GM19240 (cell line): Measurements from ENCODE around the gene CHRM2.

Experiments
- DNase-seq: peaks from one replicate; pipeline ENCODE4 v3.0.0; 2011; ENCODE audit warnings: low spot score; ENCODE audit not compliant: insufficient read length

Gene CHRM2

DNA sequence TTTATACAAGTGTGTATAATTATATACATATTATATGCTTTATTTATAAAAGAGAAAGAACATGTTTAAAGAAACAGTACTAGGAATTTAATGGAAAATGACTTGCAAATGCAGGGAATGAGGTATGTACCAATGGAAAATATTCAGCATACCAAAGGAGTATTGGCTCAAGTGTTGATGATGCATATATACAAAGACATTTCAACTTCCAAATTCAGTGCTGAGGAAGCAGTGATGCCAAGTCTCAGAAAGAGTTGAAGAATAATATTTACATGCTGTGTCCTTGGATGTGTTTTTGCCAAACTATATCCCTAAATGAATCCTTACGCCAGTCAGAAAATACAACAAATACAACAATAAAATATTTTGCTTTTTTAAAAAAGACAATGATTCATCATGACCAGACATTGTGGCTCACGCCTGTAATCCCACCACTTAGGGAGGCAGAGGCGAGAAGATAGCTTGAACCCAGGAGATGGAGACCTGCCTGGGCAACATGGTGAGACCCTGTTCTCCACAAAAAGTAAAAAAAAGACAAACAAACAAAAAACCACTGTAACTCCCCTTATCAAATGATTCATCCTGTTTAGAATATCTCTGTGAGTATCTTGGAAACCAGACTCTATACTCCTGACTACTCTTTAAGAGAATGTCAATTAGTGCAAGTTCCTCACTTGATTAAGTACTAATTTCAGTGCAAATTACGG is 157.2 kb downstream of the CHRM2 start:
- DNase-seq: no peak

DNA sequence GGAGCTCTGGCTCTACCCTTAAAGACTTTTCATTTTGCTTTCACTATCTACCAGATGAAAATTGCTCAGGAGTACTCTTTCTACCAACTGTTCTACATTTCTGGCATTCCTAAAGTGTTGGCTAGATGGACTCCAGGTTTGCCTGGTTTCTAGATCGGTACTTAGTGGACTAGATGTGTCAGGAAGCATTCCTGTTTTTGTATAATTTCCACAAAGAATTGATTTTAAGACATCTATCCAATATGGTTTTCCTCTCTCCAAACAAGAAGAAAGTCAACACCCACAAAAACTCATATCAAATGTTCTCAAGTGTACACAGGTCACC is 157.7 kb downstream of the CHRM2 start:
- no peak for DNase-seq

DNA sequence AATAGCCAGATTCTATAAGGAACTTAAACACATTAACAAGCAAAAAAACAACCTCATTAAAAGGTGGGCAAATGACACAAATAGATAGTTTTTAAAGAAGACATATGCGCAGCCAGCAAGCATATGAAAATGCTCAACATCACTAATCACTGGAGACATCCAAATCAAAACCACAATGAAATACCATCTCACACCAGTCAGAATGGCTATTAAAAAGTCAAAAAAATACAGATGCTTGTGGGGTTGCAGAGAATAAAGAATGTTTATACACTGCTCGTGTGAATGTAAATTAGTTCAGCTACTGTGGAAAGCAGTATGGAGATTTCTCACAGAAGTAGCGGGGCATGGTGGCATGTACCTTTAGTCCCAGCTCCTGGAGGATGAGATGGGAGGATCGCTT is 164.0 kb downstream of the CHRM2 start:
- DNase-seq: no peak

- DNase-seq: no peak
Measured at GRCh38 chr7:137036768-137037167, 168.3 kb downstream of the CHRM2 start.

DNA sequence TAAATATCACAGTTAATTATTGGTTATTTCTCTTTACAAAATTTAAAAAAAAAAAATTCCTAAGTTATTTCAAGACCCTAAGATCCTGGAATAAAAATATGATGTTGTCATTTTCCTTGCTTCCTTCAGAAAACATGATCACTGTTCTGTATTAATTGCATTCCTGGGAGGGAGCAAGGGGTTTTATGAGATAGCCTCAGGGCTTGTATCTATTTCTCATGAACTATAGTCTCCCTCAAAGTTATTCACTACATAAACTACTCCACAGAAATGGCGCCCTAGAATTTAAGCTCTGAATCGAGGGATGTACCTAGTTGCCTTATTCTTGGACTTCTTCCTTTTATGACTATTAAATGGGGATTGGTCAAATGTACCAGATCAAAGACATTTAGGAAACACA is 170.3 kb downstream of the CHRM2 start:
- DNase-seq: no peak

- no peak for DNase-seq
Measured at GRCh38 chr7:137040745-137041144, 172.3 kb downstream of the CHRM2 start.

- DNase-seq: no peak
Measured at GRCh38 chr7:137045573-137045972, 177.1 kb downstream of the CHRM2 start.

- no peak for DNase-seq
Measured at GRCh38 chr7:137069249-137069963, 201.0 kb downstream of the CHRM2 start.
